T-helper 1 cell (primary cell): ENCODE data around the gene TCTN2.

Experiments used
- DNase-seq, 5 donors: peaks; one replicate each; pipeline ENCODE4 v3.0.0-alpha.2; 2012 to 2020

TCTN2 gene

GRCh38 chr12:123743002-123743401 is 72.1 kb downstream of the TCTN2 start:
- no peak for DNase-seq

- DNase-seq: no peak
Observed at GRCh38 chr12:123744836-123745235, 73.9 kb downstream of the TCTN2 start.

GRCh38 chr12:123747309-123747708 is 76.4 kb downstream of the TCTN2 start:
- DNase-seq: no peak

- DNase-seq: no peak
Observed at GRCh38 chr12:123748161-123748560, 77.2 kb downstream of the TCTN2 start.

GRCh38 chr12:123748661-123749060 is 77.7 kb downstream of the TCTN2 start:
- no peak for DNase-seq

- no peak for DNase-seq
Observed at GRCh38 chr12:123749355-123749754, 78.4 kb downstream of the TCTN2 start.

GRCh38 chr12:123750159-123750656 is 79.3 kb downstream of the TCTN2 start:
- no peak for DNase-seq

GRCh38 chr12:123752046-123752445 is 81.1 kb downstream of the TCTN2 start:
- DNase-seq: no peak

GRCh38 chr12:123754041-123754772 is 83.3 kb downstream of the TCTN2 start:
- DNase-seq: no peak

GRCh38 chr12:123757561-123757960 is 86.6 kb downstream of the TCTN2 start:
- no peak for DNase-seq
